Calu3 (cell line): ENCODE data around the gene TRMT44. TPM values are rescaled to one million over a fixed set of nuclear protein-coding genes. Genes with fewer than 3 reads are reported as not detected.

Experiments
- BruUV-seq: library from RNA; stranded (reverse); fragments of 400-500 nt; replicated peaks from 2 replicates; lab custom pipeline; 2021; lab: Mats Ljungman, UMichigan
- CTCF ChIA-PET: fragments of 300-600 bp; sonication (Branson Sonifier 250); formaldehyde crosslinking; loops from one replicate; lab custom pipeline; 2022; ENCODE audit warnings: antibody characterized with exemption; lab: Charles Lee
- DNase-seq: peaks from one replicate; pipeline ENCODE4 v3.0.0; 2022
- H3K27ac Mint-ChIP-seq: one replicate; pipeline ENCODE4 v1.8.0; 2022; ENCODE audit warnings: mixed read lengths; ENCODE audit not compliant: unreplicated experiment
- H3K27me3 Mint-ChIP-seq: one replicate; pipeline ENCODE4 v1.8.0; 2022; ENCODE audit warnings: mixed read lengths; ENCODE audit not compliant: unreplicated experiment
- H3K36me3 Mint-ChIP-seq: one replicate; pipeline ENCODE4 v1.8.0; 2022; ENCODE audit warnings: mild to moderate bottlenecking, moderate library complexity, mixed read lengths; ENCODE audit not compliant: insufficient read depth, unreplicated experiment
- H3K4me1 Mint-ChIP-seq: one replicate; pipeline ENCODE4 v1.8.0; 2022; ENCODE audit warnings: mild to moderate bottlenecking, low read depth, mixed read lengths; ENCODE audit not compliant: unreplicated experiment
- H3K4me3 Mint-ChIP-seq: one replicate; pipeline ENCODE4 v1.8.0; 2022; ENCODE audit warnings: mild to moderate bottlenecking, low read depth, moderate library complexity, mixed read lengths; ENCODE audit not compliant: unreplicated experiment
- H3K9me3 Mint-ChIP-seq: one replicate; pipeline ENCODE4 v1.8.0; 2022; ENCODE audit warnings: low read depth, mixed read lengths; ENCODE audit not compliant: unreplicated experiment
- intact Hi-C: fragments of 100-400 bp; cut with micrococcal nuclease; formaldehyde crosslinking; loops from one replicate; pipeline ENCODE4 v1.10.0; 2022; ENCODE audit not compliant: unreplicated experiment
- total RNA-seq: library from RNA; stranded (reverse); gene quantifications from 2 replicates; pipeline ENCODE4 v1.2.3, GENCODE V29; 2022
- TF ChIP-seq, protein P1 (sequence below): fragments of 200-600 bp; IDR thresholded peaks from one replicate; pipeline ENCODE4 v1.8.0; 2022; ENCODE audit warnings: antibody characterized with exemption; ENCODE audit not compliant: unreplicated experiment

The TRMT44 gene
- total RNA-seq, 1 experiment from 2014 or later: 21.5 TPM

DNA sequence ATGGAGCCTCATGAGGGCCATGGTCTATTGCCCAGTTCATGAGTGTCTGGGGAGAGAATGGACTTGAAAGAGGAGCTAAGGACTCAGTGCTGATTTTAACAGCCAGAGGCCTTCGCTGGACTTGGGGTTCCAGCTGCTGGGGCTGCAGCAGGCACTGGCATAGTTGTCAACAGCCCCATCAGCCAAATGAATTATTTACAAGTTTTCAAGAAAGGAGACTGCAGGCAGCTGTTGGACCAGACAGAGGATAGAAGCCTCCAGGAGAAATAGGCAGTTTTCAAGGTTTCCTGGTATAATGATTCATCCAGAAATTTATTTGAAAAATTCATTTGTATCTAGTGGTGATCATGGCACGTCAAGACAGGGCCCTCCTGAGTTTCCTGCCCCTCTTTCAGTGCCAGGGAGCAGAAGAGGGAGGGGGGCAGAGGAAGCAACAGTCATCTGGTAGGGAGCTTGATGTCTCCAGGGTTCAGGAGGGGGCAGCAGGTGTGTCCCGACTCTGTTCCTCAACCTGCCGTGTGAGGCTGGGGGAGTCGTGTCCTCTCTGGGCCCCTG lies 76.5 kb downstream of the TRMT44 start:
- no peaks in the 10 kb centered on the region for H3K36me3 Mint-ChIP-seq
- BruUV-seq: no TSS peak
- H3K9me3 Mint-ChIP-seq: no peaks in the 10 kb centered on the region
- H3K4me1 Mint-ChIP-seq: no peaks in the 10 kb centered on the region
- intact Hi-C loops: no loop called here
- no peak overlapping the region for H3K4me3 Mint-ChIP-seq
- CTCF ChIA-PET: no interaction called here
- no peaks in the 10 kb centered on the region for H3K27me3 Mint-ChIP-seq
- DNase-seq: no peak
- TF ChIP-seq, protein P1, sequence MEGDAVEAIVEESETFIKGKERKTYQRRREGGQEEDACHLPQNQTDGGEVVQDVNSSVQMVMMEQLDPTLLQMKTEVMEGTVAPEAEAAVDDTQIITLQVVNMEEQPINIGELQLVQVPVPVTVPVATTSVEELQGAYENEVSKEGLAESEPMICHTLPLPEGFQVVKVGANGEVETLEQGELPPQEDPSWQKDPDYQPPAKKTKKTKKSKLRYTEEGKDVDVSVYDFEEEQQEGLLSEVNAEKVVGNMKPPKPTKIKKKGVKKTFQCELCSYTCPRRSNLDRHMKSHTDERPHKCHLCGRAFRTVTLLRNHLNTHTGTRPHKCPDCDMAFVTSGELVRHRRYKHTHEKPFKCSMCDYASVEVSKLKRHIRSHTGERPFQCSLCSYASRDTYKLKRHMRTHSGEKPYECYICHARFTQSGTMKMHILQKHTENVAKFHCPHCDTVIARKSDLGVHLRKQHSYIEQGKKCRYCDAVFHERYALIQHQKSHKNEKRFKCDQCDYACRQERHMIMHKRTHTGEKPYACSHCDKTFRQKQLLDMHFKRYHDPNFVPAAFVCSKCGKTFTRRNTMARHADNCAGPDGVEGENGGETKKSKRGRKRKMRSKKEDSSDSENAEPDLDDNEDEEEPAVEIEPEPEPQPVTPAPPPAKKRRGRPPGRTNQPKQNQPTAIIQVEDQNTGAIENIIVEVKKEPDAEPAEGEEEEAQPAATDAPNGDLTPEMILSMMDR: no peak
- no peak overlapping the region for H3K27ac Mint-ChIP-seq

DNA sequence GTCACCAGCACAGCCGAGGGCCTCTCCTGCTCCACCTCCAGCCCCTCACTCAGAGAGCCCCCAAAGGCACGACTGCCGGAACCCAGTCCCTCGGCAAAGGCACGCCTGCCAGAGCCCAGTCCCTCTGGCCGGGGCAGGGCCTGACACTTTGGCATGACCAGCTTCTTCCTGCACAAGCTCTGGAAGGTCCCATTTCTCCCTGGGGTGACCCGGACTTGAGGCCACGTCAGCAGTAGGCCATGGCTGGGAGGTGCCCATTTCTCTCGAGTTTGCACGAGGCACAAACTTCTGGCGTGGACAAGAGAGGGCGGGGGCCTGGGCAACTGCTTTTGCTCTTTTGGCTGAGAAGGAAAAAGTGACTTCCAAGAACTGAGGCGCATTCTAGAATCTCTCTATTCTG lies 77.4 kb downstream of the TRMT44 start:
- TF ChIP-seq, protein P1: no peak
- intact Hi-C loops: no loop called here
- BruUV-seq: no TSS peak
- Mint-ChIP-seq H3K4me1 (no peaks in the 10 kb centered on the region), H3K27ac (no peak overlapping the region), H3K9me3 (no peaks in the 10 kb centered on the region), H3K36me3 (no peaks in the 10 kb centered on the region), H3K27me3 (no peaks in the 10 kb centered on the region), H3K4me3 (no peak overlapping the region)
- no peak for DNase-seq
- CTCF ChIA-PET: no interaction called here

DNA sequence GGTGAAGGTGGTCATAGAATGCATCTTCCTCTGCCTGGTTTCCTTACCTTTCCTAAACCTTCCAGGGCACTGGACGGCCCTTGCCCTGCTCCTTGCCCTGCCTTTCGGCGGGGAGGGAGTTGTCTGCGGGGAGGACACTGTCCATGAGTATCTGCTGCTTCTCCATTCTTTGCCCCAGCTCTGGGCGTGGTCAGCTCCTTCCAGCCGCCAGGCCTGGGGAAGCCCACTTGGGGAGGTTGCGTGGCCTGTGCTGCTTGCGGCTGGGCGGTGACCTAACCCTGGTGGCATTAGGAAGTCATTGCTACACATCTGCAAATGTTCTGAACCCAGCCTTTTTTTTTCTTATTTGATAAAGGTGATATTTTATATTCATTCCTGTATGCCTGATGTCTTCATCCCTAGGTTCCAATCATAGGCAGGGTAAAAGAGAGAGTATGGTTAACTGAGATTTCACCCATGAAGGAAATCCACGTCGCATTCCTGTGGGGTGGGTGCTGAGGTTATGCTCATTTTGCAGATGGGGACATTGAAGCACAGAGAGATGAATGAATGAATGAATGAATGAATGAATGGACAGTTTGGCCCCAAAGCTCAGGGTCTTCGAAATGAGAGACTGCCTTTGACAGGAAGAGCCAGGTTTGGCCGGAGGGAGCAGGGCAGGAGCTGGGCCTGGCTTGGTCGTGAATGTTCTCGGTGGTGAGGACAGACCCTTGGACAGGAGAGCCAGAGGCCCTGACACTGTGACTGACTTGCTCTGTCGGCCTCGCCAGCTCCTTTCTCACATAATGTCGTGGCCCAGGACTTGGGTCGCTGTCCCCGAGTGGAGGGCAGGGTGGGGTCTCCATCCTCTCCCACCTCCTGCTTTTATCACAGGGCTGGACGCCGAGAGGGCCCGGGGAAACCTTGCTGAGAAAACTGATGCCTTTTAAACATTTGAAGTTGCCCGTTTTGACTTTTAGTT lies 81.9 kb downstream of the TRMT44 start:
- DNase-seq: no peak
- TF ChIP-seq, protein P1: no peak
- intact Hi-C loops: no loop called here
- Mint-ChIP-seq H3K9me3 (no peaks in the 10 kb centered on the region), H3K27me3 (no peaks in the 10 kb centered on the region), H3K27ac (no peak overlapping the region), H3K36me3 (no peaks in the 10 kb centered on the region), H3K4me3 (no peak overlapping the region), H3K4me1 (no peaks in the 10 kb centered on the region)
- CTCF ChIA-PET: no interaction called here
- no TSS peak for BruUV-seq

DNA sequence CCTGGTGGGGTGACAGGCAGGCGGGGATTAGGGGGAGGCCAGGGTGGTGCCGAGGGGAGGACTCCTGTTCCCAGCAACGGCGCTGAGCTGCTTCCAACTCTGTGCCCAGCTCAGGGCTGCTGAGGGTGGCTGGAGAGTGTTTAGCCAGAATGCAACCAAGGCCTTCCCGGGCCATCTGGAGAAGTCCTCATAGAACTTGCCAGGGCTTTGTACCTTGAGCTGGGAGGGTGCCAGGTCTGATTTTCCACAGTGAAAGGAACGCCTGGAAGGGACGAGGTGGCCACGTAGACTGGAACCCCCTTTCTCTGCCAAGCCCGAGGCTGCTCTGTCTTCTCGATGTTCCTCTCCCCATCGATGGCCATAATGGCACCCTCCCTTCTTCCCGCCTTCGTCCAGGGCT lies 82.6 kb downstream of the TRMT44 start:
- Mint-ChIP-seq H3K4me3 (no peak overlapping the region), H3K27ac (no peak overlapping the region), H3K27me3 (no peaks in the 10 kb centered on the region), H3K4me1 (no peaks in the 10 kb centered on the region), H3K9me3 (no peaks in the 10 kb centered on the region), H3K36me3 (no peaks in the 10 kb centered on the region)
- intact Hi-C loops: no loop called here
- TF ChIP-seq, protein P1: no peak
- BruUV-seq: no TSS peak
- CTCF ChIA-PET: no interaction called here
- DNase-seq: no peak
